A673 (cell line): Measurements from ENCODE around the gene COL5A2. TPM values are rescaled to one million over a fixed set of nuclear protein-coding genes. Genes with fewer than 3 reads are reported as not detected.
A peak's percentile ranks its signal among the peaks of the same experiment; 100 is the strongest.

Source experiments
- BruUV-seq: library from RNA; stranded (reverse); fragments of 400-500 nt; replicated peaks from 2 replicates; lab custom pipeline; 2021; lab: Mats Ljungman, UMichigan
- CTCF ChIA-PET: fragments of 300-600 bp; sonication (Branson Sonifier 250); formaldehyde crosslinking; loops from one replicate; lab custom pipeline; 2022; ENCODE audit warnings: antibody characterized with exemption; lab: Charles Lee
- POLR2A ChIA-PET: fragments of 300-600 bp; sonication (Branson Sonifier 250); formaldehyde crosslinking; loops from one replicate; lab custom pipeline; 2022; ENCODE audit warnings: antibody characterized with exemption; ENCODE audit not compliant: low non-redundant PET; lab: Charles Lee
- DNase-seq: peaks from one replicate; pipeline ENCODE4 v3.0.0-alpha.2; 2015; ENCODE audit warnings: low spot score
- H3K27ac ChIP-seq: fragments of 200-600 bp; sonication (generic); 2 replicates; pipeline ENCODE4 v1.5.1; 2016; ENCODE audit warnings: mixed run types, low read depth, mild to moderate bottlenecking, mixed read lengths, antibody characterized with exemption, low read length; ENCODE audit not compliant: poor library complexity, severe bottlenecking
- H3K27me3 ChIP-seq: fragments of 200-600 bp; sonication (generic); replicated peaks from 2 replicates; pipeline ENCODE4 v1.6.1; 2017; ENCODE audit warnings: mixed run types, low read depth, mild to moderate bottlenecking, mixed read lengths, antibody characterized with exemption, low read length; ENCODE audit not compliant: insufficient read depth, poor library complexity
- H3K36me3 ChIP-seq: fragments of 200-600 bp; sonication (generic); 2 replicates; pipeline ENCODE4 v1.6.1; 2016; ENCODE audit warnings: mixed run types, mild to moderate bottlenecking, mixed read lengths, antibody characterized with exemption, low read length; ENCODE audit not compliant: insufficient read depth, poor library complexity, severe bottlenecking
- H3K4me1 ChIP-seq: fragments of 200-600 bp; sonication (generic); 2 replicates; pipeline ENCODE4 v1.6.1; 2017; ENCODE audit warnings: mixed run types, mild to moderate bottlenecking, mixed read lengths, antibody characterized with exemption, low read length; ENCODE audit not compliant: insufficient read depth, poor library complexity, severe bottlenecking
- H3K4me3 ChIP-seq: fragments of 200-600 bp; sonication (generic); 2 replicates; pipeline ENCODE4 v1.5.1; 2016; ENCODE audit warnings: low read depth, mixed run types, mild to moderate bottlenecking, mixed read lengths, low read length; ENCODE audit not compliant: poor library complexity, severe bottlenecking
- H3K9me3 ChIP-seq: fragments of 200-600 bp; sonication (generic); 2 replicates; pipeline ENCODE4 v1.6.1; 2016; ENCODE audit warnings: mixed run types, low read depth, mild to moderate bottlenecking, mixed read lengths, antibody characterized with exemption, low read length; ENCODE audit not compliant: poor library complexity, severe bottlenecking
- CTCF ChIP-seq: fragments of 300-800, 200-600 bp; sonication (generic); conservative IDR thresholded peaks from 2 replicates; pipeline ENCODE4 v1.5.1; 2017; ENCODE audit warnings: low read depth, mild to moderate bottlenecking, antibody characterized with exemption, low read length, moderate library complexity, mixed read lengths
- EZH2 ChIP-seq: fragments of 200-600 bp; sonication (generic); IDR thresholded peaks from 2 replicates; pipeline ENCODE4 v1.6.1; 2017; ENCODE audit warnings: borderline replicate concordance, low read depth, mild to moderate bottlenecking, mixed read lengths, antibody characterized with exemption, low read length; ENCODE audit not compliant: poor library complexity, severe bottlenecking
- intact Hi-C: fragments of 100-400 bp; cut with micrococcal nuclease; formaldehyde crosslinking; loops from one replicate; pipeline ENCODE4 v1.10.0; 2022; ENCODE audit not compliant: unreplicated experiment
- total RNA-seq: library from RNA; stranded (reverse); gene quantifications from 2 replicates; pipeline ENCODE4 v1.2.3, GENCODE V29; 2021

The COL5A2 gene
- total RNA-seq, 1 experiment from 2014 or later, result 92.2 TPM

DNA sequence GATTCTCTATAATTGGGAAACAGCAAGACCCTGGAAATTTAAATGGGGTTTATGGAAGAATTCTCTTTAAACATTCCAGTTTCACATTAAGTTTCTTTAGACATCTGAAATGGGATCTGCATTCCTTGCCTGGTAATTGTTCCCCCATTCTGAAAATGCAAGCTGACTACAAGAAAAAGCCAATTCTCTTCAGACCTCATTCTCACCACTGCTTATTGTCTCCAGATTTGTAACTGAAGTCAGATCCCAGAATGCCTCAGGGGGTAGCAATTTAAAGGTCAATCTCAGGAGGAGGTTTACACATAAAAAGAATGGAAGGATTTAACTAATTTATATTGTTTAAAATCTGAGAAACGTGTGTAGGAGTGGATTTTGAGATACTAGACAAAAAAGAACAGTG is 164.2 kb downstream of the COL5A2 start:
- peaks cover 17% of the 10 kb centered on the region for H3K4me1 ChIP-seq
- no peak overlapping the region for H3K4me3 ChIP-seq
- no peaks in the 10 kb centered on the region for H3K27me3 ChIP-seq
- no peak for TF ChIP-seq CTCF
- TF ChIP-seq EZH2, result no peak
- POLR2A ChIA-PET, result no interaction called here
- intact Hi-C loops, result no loop called here
- H3K36me3 ChIP-seq, result no peaks in the 10 kb centered on the region
- BruUV-seq, result no TSS peak
- peak overlapping the region; percentile 34 for H3K27ac ChIP-seq
- CTCF ChIA-PET, result no interaction called here
- H3K9me3 ChIP-seq, result no peaks in the 10 kb centered on the region
- DNase-seq, result peak; percentile 50

DNA sequence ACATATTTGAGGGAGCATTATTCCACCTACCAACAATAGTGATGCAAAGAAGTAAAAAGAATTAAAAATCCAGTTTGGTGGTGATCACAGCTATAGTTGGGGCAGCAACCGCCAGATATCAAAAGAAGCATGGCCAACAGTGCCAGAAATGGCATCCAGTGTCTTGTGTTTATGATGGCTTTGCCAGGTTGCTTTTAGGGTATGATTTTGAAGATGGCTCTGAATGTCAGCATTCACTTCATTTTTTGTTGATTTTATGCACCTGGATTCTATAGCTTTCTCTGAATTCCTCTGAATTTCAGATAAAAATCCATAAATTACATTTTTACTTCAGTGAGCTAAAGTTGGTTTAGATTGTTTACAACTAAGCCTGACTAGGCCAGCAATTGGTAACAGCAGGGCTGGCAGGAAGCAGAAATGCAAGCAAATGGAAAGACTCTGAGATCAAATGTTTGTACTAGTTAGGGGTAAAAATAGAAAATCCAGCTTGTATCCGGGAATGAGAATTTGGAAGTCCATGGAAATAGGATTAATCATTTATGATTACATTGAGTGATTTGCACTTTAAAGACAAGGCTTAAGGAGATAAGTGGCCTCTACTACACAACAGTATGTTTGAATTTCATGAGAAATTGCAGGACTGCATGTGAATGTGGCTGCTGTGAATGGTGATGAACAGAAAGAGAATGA is 165.0 kb downstream of the COL5A2 start:
- Histone ChIP-seq H3K4me3 (no peak overlapping the region), H3K27me3 (no peaks in the 10 kb centered on the region), H3K27ac (peak overlapping the region; percentile 34), H3K9me3 (no peaks in the 10 kb centered on the region), H3K36me3 (no peaks in the 10 kb centered on the region), H3K4me1 (peaks cover 17% of the 10 kb centered on the region)
- BruUV-seq, result no TSS peak
- peak; percentile 22 for DNase-seq
- no peak for TF ChIP-seq CTCF
- no peak for TF ChIP-seq EZH2
- CTCF ChIA-PET, result no interaction called here
- intact Hi-C loops, result no loop called here
- POLR2A ChIA-PET, result no interaction called here

GRCh38 chr2:189013671-189014448 is 165.7 kb downstream of the COL5A2 start:
- CTCF ChIA-PET, result interaction anchor here (0.7 kb wide), 1 partner anchor 250 kb away, joined by 6 read pairs; no protein-coding TSS in a partner anchor
- no peak overlapping the region for H3K27ac ChIP-seq
- H3K4me1 ChIP-seq, result peaks cover 17% of the 10 kb centered on the region
- H3K27me3 ChIP-seq, result no peaks in the 10 kb centered on the region
- TF ChIP-seq EZH2, result no peak
- TF ChIP-seq CTCF, result no peak
- POLR2A ChIA-PET, result interaction anchor here (0.6 kb wide), 1 partner anchor 47 kb away, joined by 4 read pairs; no protein-coding TSS in a partner anchor
- no peak for DNase-seq
- no peaks in the 10 kb centered on the region for H3K36me3 ChIP-seq
- BruUV-seq, result no TSS peak
- intact Hi-C loops, result no loop called here
- no peak overlapping the region for H3K4me3 ChIP-seq
- H3K9me3 ChIP-seq, result no peaks in the 10 kb centered on the region
